Neuronal stem cell (in vitro differentiated cells): ENCODE results near the gene PTPRU.

Experiments
- DNase-seq: peaks from one replicate; pipeline ENCODE4 v3.0.0-alpha.2; 2013; ENCODE audit warnings: low spot score
- H2AFZ ChIP-seq: one replicate; pipeline ENCODE4 v1.6.1; 2013; ENCODE audit warnings: mild to moderate bottlenecking, low read length, inconsistent platforms
- H2AK5ac ChIP-seq: 2 replicates; pipeline ENCODE4 v1.6.1; 2013; ENCODE audit warnings: low read depth, mild to moderate bottlenecking, inconsistent platforms, low read length, moderate library complexity, mixed read lengths
- H2BK120ac ChIP-seq: 2 replicates; pipeline ENCODE4 v1.6.1; 2013; ENCODE audit warnings: low read depth, mild to moderate bottlenecking, inconsistent platforms, low read length, moderate library complexity, mixed read lengths
- H2BK12ac ChIP-seq: one replicate; pipeline ENCODE4 v1.6.1; 2013; ENCODE audit warnings: low read length, inconsistent platforms
- H2BK15ac ChIP-seq: 2 replicates; pipeline ENCODE4 v1.6.1; 2013; ENCODE audit warnings: mild to moderate bottlenecking, low read length, inconsistent platforms, mixed read lengths
- H2BK5ac ChIP-seq: one replicate; pipeline ENCODE4 v1.6.1; 2013; ENCODE audit warnings: inconsistent platforms, mild to moderate bottlenecking, low read length, moderate library complexity
- H3K14ac ChIP-seq: one replicate; pipeline ENCODE4 v1.6.1; 2013; ENCODE audit warnings: low read length, inconsistent platforms
- H3K18ac ChIP-seq: 2 replicates; pipeline ENCODE4 v1.6.1; 2013; ENCODE audit warnings: low read length, inconsistent platforms
- H3K23ac ChIP-seq: 2 replicates; pipeline ENCODE4 v1.6.1; 2013; ENCODE audit warnings: low read depth, mild to moderate bottlenecking, mixed read lengths, low read length, inconsistent platforms; ENCODE audit not compliant: poor library complexity
- H3K27ac ChIP-seq: replicated peaks from 3 replicates; pipeline ENCODE4 v1.5.1; 2013; ENCODE audit warnings: low read length, inconsistent platforms
- H3K27me3 ChIP-seq, 3 experiments: 2 replicates each; pipeline ENCODE4 v1.6.1; 2013; ENCODE audit warnings: low read length in 3 of 3, mild to moderate bottlenecking in 2 of 3, inconsistent platforms in 1 of 3, low read depth in 1 of 3, mixed read lengths in 1 of 3, moderate library complexity in 1 of 3; ENCODE audit not compliant: control insufficient read depth in 3 of 3, insufficient read depth in 3 of 3
- H3K36me3 ChIP-seq, 2 donors: replicated peaks in 1 of 2; 2 replicates each; pipeline ENCODE4 v1.6.1; 2013; ENCODE audit warnings: low read length in 2 of 2; ENCODE audit not compliant: control insufficient read depth in 2 of 2, insufficient read depth in 2 of 2
- H3K4ac ChIP-seq: 2 replicates; pipeline ENCODE4 v1.6.1; 2013; ENCODE audit warnings: inconsistent platforms, mild to moderate bottlenecking, low read length, moderate library complexity
- H3K4me1 ChIP-seq, 2 donors: 1 replicate in 1 of 2; 2 replicates in 1 of 2; pipeline ENCODE4 v1.6.1; 2013; ENCODE audit warnings: low read length in 2 of 2, low read depth in 1 of 2; ENCODE audit not compliant: control insufficient read depth in 2 of 2, insufficient read depth in 1 of 2
- H3K4me2 ChIP-seq: one replicate; pipeline ENCODE4 v1.6.1; 2013; ENCODE audit warnings: mild to moderate bottlenecking, low read length, inconsistent platforms; ENCODE audit not compliant: insufficient read depth, poor library complexity, severe bottlenecking
- H3K4me3 ChIP-seq, 2 donors: 2 replicates each; pipeline ENCODE4 v1.5.1; 2013; ENCODE audit warnings: low read length in 2 of 2, mild to moderate bottlenecking in 2 of 2, inconsistent platforms in 1 of 2, moderate library complexity in 1 of 2
- H3K79me1 ChIP-seq: one replicate; pipeline ENCODE4 v1.6.1; 2013; ENCODE audit warnings: low read depth, mild to moderate bottlenecking, inconsistent platforms, low read length, moderate library complexity
- H3K9ac ChIP-seq: one replicate; pipeline ENCODE4 v1.6.1; 2013; ENCODE audit warnings: mild to moderate bottlenecking, low read depth, low read length, inconsistent platforms; ENCODE audit not compliant: poor library complexity
- H3K9me3 ChIP-seq, 2 donors: replicated peaks in 1 of 2; 2 replicates each; pipeline versions ENCODE3 to v1.6.1; 2013; ENCODE audit warnings: low read length in 2 of 2, mild to moderate bottlenecking in 2 of 2, inconsistent platforms in 1 of 2, low read depth in 1 of 2, mixed read lengths in 1 of 2, moderate library complexity in 1 of 2; ENCODE audit not compliant: control insufficient read depth in 2 of 2, insufficient read depth in 1 of 2
- H4K8ac ChIP-seq: one replicate; pipeline ENCODE4 v1.6.1; 2013; ENCODE audit warnings: low read depth, mild to moderate bottlenecking, inconsistent platforms, low read length, moderate library complexity
- H4K91ac ChIP-seq: one replicate; pipeline ENCODE4 v1.6.1; 2013; ENCODE audit warnings: low read length, low read depth, mild to moderate bottlenecking, inconsistent platforms; ENCODE audit not compliant: poor library complexity
- WGBS, 2 donors: extraction: QIAGEN DNeasy Blood & Tissue Kit; methylation state at CpG; one replicate each; pipeline ENCODE4 v1.1.7; 2013; ENCODE audit warnings: missing lambda C conversion rate in 2 of 2, mixed read lengths in 1 of 2; ENCODE audit not compliant: insufficient read length in 2 of 2, insufficient replicate concordance in 1 of 2; ENCODE audit errors: extremely low coverage in 2 of 2; 5-methylcytosine and 5-hydroxymethylcytosine counted together

PTPRU gene

DNA sequence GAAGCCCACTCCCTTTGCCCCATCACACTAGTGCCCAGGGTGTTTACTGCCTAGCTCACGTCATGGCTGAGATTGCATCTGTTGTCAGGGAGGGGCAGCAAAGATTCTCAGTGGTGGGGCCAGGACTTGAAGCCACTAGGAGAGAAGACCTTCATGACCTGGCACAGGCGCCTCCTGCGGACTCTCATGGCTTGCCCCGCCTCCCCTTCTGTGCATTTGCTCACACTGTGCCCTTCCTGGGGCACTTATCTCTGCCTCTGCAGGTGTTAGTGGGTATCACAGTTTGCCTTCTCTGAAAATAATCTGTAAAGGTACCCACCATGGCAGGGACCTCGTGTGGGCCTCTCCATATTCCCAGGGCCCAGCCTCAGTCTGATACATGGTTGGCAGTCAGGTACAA is 20.1 kb downstream of the PTPRU start:
- no peak overlapping the region for H3K4me3 ChIP-seq
- no peak overlapping the region for H3K14ac ChIP-seq
- H2BK12ac ChIP-seq: no peak overlapping the region
- no peak overlapping the region for H3K9ac ChIP-seq
- no peak overlapping the region for H2BK15ac ChIP-seq
- WGBS, 2 donors: no CpG with 5 or more reads among the region's 5 CpGs
- no peak overlapping the region for H2BK5ac ChIP-seq
- H3K4ac ChIP-seq: no peak overlapping the region
- no peak overlapping the region for H2AK5ac ChIP-seq
- H3K27me3 ChIP-seq: peaks cover 0 to 49% (median 27%) of the 10 kb centered on the region in 3 experiments
- no peak overlapping the region for H2BK120ac ChIP-seq
- no peak overlapping the region for H4K91ac ChIP-seq
- H2AFZ ChIP-seq: no peak overlapping the region
- H3K23ac ChIP-seq: no peak overlapping the region
- no peaks in the 10 kb centered on the region for H3K9me3 ChIP-seq
- peaks cover 24 to 32% of the 10 kb centered on the region in 2 donors for H3K4me1 ChIP-seq
- no peak overlapping the region for H3K18ac ChIP-seq
- H3K36me3 ChIP-seq: no peaks in the 10 kb centered on the region
- peaks cover 8% of the 10 kb centered on the region for H3K79me1 ChIP-seq
- no peak for DNase-seq
- no peak overlapping the region for H4K8ac ChIP-seq
- no peak overlapping the region for H3K27ac ChIP-seq
- H3K4me2 ChIP-seq: no peak overlapping the region

DNA sequence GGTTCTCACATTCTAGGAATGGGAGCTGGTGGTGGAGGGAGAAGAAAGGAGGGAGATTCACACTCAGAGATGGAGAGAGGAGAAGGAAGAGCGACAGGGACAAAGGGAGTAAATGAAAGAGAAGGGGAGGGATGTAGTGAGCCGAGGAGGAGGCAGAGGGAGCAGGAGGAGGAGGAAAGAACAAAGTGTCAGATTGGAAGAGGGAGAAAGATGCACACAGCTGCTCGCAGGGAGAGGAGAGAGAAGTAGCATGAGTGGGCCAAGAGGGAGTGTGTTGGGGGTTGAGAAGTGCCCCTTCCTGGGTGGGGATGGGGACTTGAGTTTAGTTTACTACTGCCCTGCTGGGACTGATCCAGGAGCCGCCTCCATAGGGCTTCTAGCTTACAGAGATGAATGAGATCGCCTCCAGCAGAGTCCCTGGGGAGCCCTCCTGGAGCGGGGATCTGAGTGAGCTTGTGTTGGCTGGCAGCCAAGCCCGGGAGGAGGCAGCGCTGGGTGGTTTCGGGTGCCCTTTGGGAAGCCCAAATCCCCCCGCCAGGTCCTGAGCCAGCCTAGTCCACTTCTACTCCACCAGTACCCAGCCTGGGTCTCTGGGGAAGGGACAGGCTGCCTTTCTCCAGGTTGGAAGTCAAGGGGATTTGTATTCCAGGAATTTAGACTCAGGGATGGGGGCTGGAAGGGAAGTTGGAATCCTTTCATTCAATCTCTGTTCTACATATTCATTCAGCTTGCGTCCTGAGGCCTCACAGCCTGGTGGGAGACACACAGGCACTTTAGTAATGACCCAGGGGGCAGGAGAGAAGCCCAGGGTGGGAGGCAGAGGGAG is 20.9 kb downstream of the PTPRU start:
- H3K9me3 ChIP-seq: no peaks in the 10 kb centered on the region
- no peak overlapping the region for H2AFZ ChIP-seq
- peak overlapping the region; percentile 35 for H3K18ac ChIP-seq
- H3K36me3 ChIP-seq: no peaks in the 10 kb centered on the region
- H3K27ac ChIP-seq: no peak overlapping the region
- H3K4me1 ChIP-seq: peaks cover 24 to 32% of the 10 kb centered on the region in 2 donors
- peaks cover 0 to 49% (median 27%) of the 10 kb centered on the region in 3 experiments for H3K27me3 ChIP-seq
- no peak overlapping the region for H2BK120ac ChIP-seq
- no peak overlapping the region for H2BK12ac ChIP-seq
- H4K8ac ChIP-seq: no peak overlapping the region
- no peak overlapping the region for H3K4ac ChIP-seq
- peaks cover 8% of the 10 kb centered on the region for H3K79me1 ChIP-seq
- H3K4me2 ChIP-seq: no peak overlapping the region
- H3K23ac ChIP-seq: no peak overlapping the region
- H4K91ac ChIP-seq: no peak overlapping the region
- no peak overlapping the region for H2BK5ac ChIP-seq
- H3K4me3 ChIP-seq: no peak overlapping the region
- no peak for DNase-seq
- no peak overlapping the region for H3K14ac ChIP-seq
- no peak overlapping the region for H3K9ac ChIP-seq
- H2AK5ac ChIP-seq: peak overlapping the region; percentile 40
- peak overlapping the region; percentile 28 for H2BK15ac ChIP-seq
- no CpG with 5 or more reads among the region's 11 CpGs for WGBS, 2 donors

DNA sequence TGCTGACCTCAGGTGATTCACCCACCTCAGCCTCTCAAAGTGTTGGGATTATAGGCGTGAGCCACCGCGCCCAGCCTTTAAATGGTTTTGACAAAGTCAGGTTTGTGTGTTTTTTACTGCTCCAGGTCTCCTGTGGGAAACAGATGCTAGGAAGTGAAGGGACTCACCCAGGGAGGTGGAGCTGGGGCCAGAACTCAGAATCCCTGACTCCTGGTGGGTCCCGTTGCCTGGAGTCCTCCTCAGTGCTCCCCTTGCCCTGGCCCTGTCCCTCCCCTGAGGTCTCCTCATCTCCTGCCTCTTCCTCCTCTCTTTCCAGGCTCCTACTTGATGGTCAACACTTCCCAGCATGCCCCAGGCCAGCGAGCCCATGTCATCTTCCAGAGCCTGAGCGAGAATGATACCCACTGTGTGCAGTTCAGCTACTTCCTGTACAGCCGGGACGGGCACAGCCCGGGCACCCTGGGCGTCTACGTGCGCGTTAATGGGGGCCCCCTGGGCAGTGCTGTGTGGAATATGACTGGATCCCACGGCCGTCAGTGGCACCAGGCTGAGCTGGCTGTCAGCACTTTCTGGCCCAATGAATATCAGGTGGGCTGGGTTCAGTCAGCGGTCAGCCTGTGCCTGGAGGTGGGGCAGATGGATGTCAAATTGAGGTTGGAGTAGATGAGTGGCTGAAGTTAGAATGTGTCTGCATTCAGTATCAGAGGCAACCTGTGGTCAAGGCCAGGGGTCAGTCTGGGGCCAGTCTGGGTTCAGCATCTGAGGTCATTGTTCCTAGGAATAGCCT is 22.1 kb downstream of the PTPRU start:
- Histone ChIP-seq H3K14ac (no peak overlapping the region), H3K27ac (no peak overlapping the region), H4K8ac (no peak overlapping the region), H3K4me1 (peaks cover 24 to 32% of the 10 kb centered on the region in 2 donors), H3K4me3 (no peak overlapping the region), H3K23ac (peak overlapping the region; percentile 98), H4K91ac (peak overlapping the region; percentile 77), H3K27me3 (peaks cover 0 to 49% (median 27%) of the 10 kb centered on the region in 3 experiments), H2BK12ac (no peak overlapping the region), H2AK5ac (peak overlapping the region; percentile 89), H2AFZ (no peak overlapping the region), H3K4ac (no peak overlapping the region), H3K79me1 (peaks cover 8% of the 10 kb centered on the region), H3K36me3 (no peaks in the 10 kb centered on the region), H3K9ac (no peak overlapping the region), H3K4me2 (no peak overlapping the region), H2BK15ac (no peak overlapping the region), H3K9me3 (no peaks in the 10 kb centered on the region), H2BK5ac (peak overlapping the region; percentile 66), H3K18ac (peak overlapping the region; percentile 97), H2BK120ac (peak overlapping the region; percentile 44)
- no peak for DNase-seq
- WGBS, 2 donors: no CpG with 5 or more reads among the region's 16 CpGs
